Keratinocyte (primary cell): ENCODE results near the gene RCOR3.

Experiments
- CTCF ChIP-seq, 3 experiments: IDR thresholded peaks in 1 of 3; conservative IDR thresholded peaks in 1 of 3; optimal IDR thresholded peaks in 1 of 3; 2 replicates in 2 of 3; 3 replicates in 1 of 3; pipeline versions ENCODE3 to v1.5.1; 2011; ENCODE audit warnings: low read length in 3 of 3, mild to moderate bottlenecking in 3 of 3, moderate library complexity in 2 of 3, control low read depth in 1 of 3, inconsistent platforms in 1 of 3; ENCODE audit not compliant: insufficient read depth in 2 of 3; ENCODE audit errors: extremely low read depth in 1 of 3
- EZH2 ChIP-seq: IDR thresholded peaks from one replicate; pipeline ENCODE4 v1.6.1; 2012; ENCODE audit warnings: inconsistent platforms, mild to moderate bottlenecking, low read length, moderate library complexity

GRCh38 chr1:211348547-211348946 lies 89.4 kb downstream of the RCOR3 start:
- TF ChIP-seq CTCF (optimal IDR thresholded peaks at IDR 0.05 in 1 of 3, IDR thresholded peaks at IDR 0.05 in 1 of 3, conservative IDR thresholded peaks at IDR 0.05 in 1 of 3; ENCODE audit: extremely low read depth in 1 of 3, insufficient read depth in 2 of 3, low read length in 3 of 3) (no peak), EZH2 (no peak)
